ENCODE data around the gene SETBP1.

Gene SETBP1

GRCh38 chr18:45060102-45060501 lies 379.4 kb downstream of the SETBP1 start:
- H3K4me3 ChIP-seq = no peak overlapping the region
- H3K36me3 ChIP-seq (ENCODE audit: insufficient read depth, low read length) = no peaks in the 10 kb centered on the region
- no peak overlapping the region for H3K27ac ChIP-seq
- no peak overlapping the region for H3K9ac ChIP-seq (ENCODE audit: insufficient read length)
- DNase-seq (ENCODE audit: low read depth, low spot score) = no peak
- TF ChIP-seq EZH2 (IDR thresholded peaks at IDR 0.05) (no peak), FOXP2 (optimal IDR thresholded peaks at IDR 0.05; ENCODE audit: control extremely low read depth, extremely low read length, insufficient read depth) (no peak), POLR2AphosphoS5 (IDR thresholded peaks at IDR 0.05; ENCODE audit: borderline replicate concordance, low read depth, low read length) (no peak)
- no peaks in the 10 kb centered on the region for H3K9me3 ChIP-seq (ENCODE audit: low read depth, low read length)

- Histone ChIP-seq H3K4me3 (no peak overlapping the region), H3K9me3 (ENCODE audit: low read depth, low read length) (no peaks in the 10 kb centered on the region), H3K9ac (ENCODE audit: insufficient read length) (no peak overlapping the region), H3K27ac (no peak overlapping the region), H3K36me3 (ENCODE audit: insufficient read depth, low read length) (no peaks in the 10 kb centered on the region)
- TF ChIP-seq FOXP2 (optimal IDR thresholded peaks at IDR 0.05; ENCODE audit: control extremely low read depth, extremely low read length, insufficient read depth) = no peak
- DNase-seq (ENCODE audit: low read depth, low spot score) = no peak
Observed at GRCh38 chr18:45061359-45061758, 380.7 kb downstream of the SETBP1 start.

- no peak overlapping the region for H3K9ac ChIP-seq (ENCODE audit: insufficient read length)
- no peaks in the 10 kb centered on the region for H3K36me3 ChIP-seq (ENCODE audit: insufficient read depth, low read length)
- no peak for TF ChIP-seq EZH2 (IDR thresholded peaks at IDR 0.05)
- TF ChIP-seq FOXP2 (optimal IDR thresholded peaks at IDR 0.05; ENCODE audit: control extremely low read depth, extremely low read length, insufficient read depth) = no peak
- no peak for TF ChIP-seq POLR2AphosphoS5 (IDR thresholded peaks at IDR 0.05; ENCODE audit: borderline replicate concordance, low read depth, low read length)
- H3K27ac ChIP-seq = no peak overlapping the region
- H3K4me3 ChIP-seq = no peak overlapping the region
- no peak for DNase-seq (ENCODE audit: low read depth, low spot score)
- H3K9me3 ChIP-seq (ENCODE audit: low read depth, low read length) = no peaks in the 10 kb centered on the region
Observed at GRCh38 chr18:45063246-45064038, 382.8 kb downstream of the SETBP1 start.

- Histone ChIP-seq H3K27ac (no peak overlapping the region), H3K4me3 (no peak overlapping the region), H3K9me3 (ENCODE audit: low read depth, low read length) (no peaks in the 10 kb centered on the region), H3K9ac (ENCODE audit: insufficient read length) (no peak overlapping the region), H3K36me3 (ENCODE audit: insufficient read depth, low read length) (no peaks in the 10 kb centered on the region)
- no peak for DNase-seq (ENCODE audit: low read depth, low spot score)
- no peak for TF ChIP-seq POLR2AphosphoS5 (IDR thresholded peaks at IDR 0.05; ENCODE audit: borderline replicate concordance, low read depth, low read length)
- TF ChIP-seq FOXP2 (optimal IDR thresholded peaks at IDR 0.05; ENCODE audit: control extremely low read depth, extremely low read length, insufficient read depth) = no peak
Observed at GRCh38 chr18:45066210-45066609, 385.5 kb downstream of the SETBP1 start.

- no peak for TF ChIP-seq POLR2AphosphoS5 (IDR thresholded peaks at IDR 0.05; ENCODE audit: borderline replicate concordance, low read depth, low read length)
- no peak for TF ChIP-seq EZH2 (IDR thresholded peaks at IDR 0.05)
- no peak for TF ChIP-seq FOXP2 (optimal IDR thresholded peaks at IDR 0.05; ENCODE audit: control extremely low read depth, extremely low read length, insufficient read depth)
- DNase-seq (ENCODE audit: low read depth, low spot score) = no peak
- H3K9ac ChIP-seq (ENCODE audit: insufficient read length) = no peak overlapping the region
- no peak overlapping the region for H3K4me3 ChIP-seq
- no peaks in the 10 kb centered on the region for H3K36me3 ChIP-seq (ENCODE audit: insufficient read depth, low read length)
- H3K9me3 ChIP-seq (ENCODE audit: low read depth, low read length) = no peaks in the 10 kb centered on the region
- H3K27ac ChIP-seq = no peak overlapping the region
Observed at GRCh38 chr18:45066886-45067285, 386.2 kb downstream of the SETBP1 start.

GRCh38 chr18:45068400-45069094 lies 387.9 kb downstream of the SETBP1 start:
- Histone ChIP-seq H3K9me3 (ENCODE audit: low read depth, low read length) (no peaks in the 10 kb centered on the region), H3K36me3 (ENCODE audit: insufficient read depth, low read length) (no peaks in the 10 kb centered on the region), H3K27ac (no peak overlapping the region), H3K9ac (ENCODE audit: insufficient read length) (no peak overlapping the region), H3K4me3 (no peak overlapping the region)
- no peak for TF ChIP-seq POLR2AphosphoS5 (IDR thresholded peaks at IDR 0.05; ENCODE audit: borderline replicate concordance, low read depth, low read length)
- TF ChIP-seq FOXP2 (optimal IDR thresholded peaks at IDR 0.05; ENCODE audit: control extremely low read depth, extremely low read length, insufficient read depth) = no peak
- no peak for TF ChIP-seq EZH2 (IDR thresholded peaks at IDR 0.05)
- DNase-seq (ENCODE audit: low read depth, low spot score) = no peak

GRCh38 chr18:45069546-45069945 lies 388.9 kb downstream of the SETBP1 start:
- Histone ChIP-seq H3K9me3 (ENCODE audit: low read depth, low read length) (no peaks in the 10 kb centered on the region), H3K4me3 (no peak overlapping the region), H3K27ac (no peak overlapping the region), H3K36me3 (ENCODE audit: insufficient read depth, low read length) (no peaks in the 10 kb centered on the region), H3K9ac (ENCODE audit: insufficient read length) (no peak overlapping the region)
- TF ChIP-seq EZH2 (IDR thresholded peaks at IDR 0.05) (no peak), FOXP2 (optimal IDR thresholded peaks at IDR 0.05; ENCODE audit: control extremely low read depth, extremely low read length, insufficient read depth) (no peak), POLR2AphosphoS5 (IDR thresholded peaks at IDR 0.05; ENCODE audit: borderline replicate concordance, low read depth, low read length) (no peak)
- no peak for DNase-seq (ENCODE audit: low read depth, low spot score)

- DNase-seq (ENCODE audit: low read depth, low spot score) = no peak
- Histone ChIP-seq H3K27ac (no peak overlapping the region), H3K9me3 (ENCODE audit: low read depth, low read length) (no peaks in the 10 kb centered on the region), H3K36me3 (ENCODE audit: insufficient read depth, low read length) (no peaks in the 10 kb centered on the region), H3K9ac (ENCODE audit: insufficient read length) (no peak overlapping the region), H3K4me3 (no peak overlapping the region)
- TF ChIP-seq POLR2AphosphoS5 (IDR thresholded peaks at IDR 0.05; ENCODE audit: borderline replicate concordance, low read depth, low read length) (no peak), FOXP2 (optimal IDR thresholded peaks at IDR 0.05; ENCODE audit: control extremely low read depth, extremely low read length, insufficient read depth) (no peak), EZH2 (IDR thresholded peaks at IDR 0.05) (no peak)
Observed at GRCh38 chr18:45071956-45072355, 391.3 kb downstream of the SETBP1 start.

All from SK-N-MC (cell line).